Measurements from ENCODE around the gene ZYG11B. TPM values are rescaled to one million over a fixed set of nuclear protein-coding genes. Genes with fewer than 3 reads are reported as not detected.
"Not testable (repeated sequence)": the region's sequence is repeated elsewhere in the genome, so short reads cannot be mapped to it uniquely, and the experiment has no call there.

Gene ZYG11B
- polyA plus RNA-seq, 1 donor, result 13.1 TPM

DNA sequence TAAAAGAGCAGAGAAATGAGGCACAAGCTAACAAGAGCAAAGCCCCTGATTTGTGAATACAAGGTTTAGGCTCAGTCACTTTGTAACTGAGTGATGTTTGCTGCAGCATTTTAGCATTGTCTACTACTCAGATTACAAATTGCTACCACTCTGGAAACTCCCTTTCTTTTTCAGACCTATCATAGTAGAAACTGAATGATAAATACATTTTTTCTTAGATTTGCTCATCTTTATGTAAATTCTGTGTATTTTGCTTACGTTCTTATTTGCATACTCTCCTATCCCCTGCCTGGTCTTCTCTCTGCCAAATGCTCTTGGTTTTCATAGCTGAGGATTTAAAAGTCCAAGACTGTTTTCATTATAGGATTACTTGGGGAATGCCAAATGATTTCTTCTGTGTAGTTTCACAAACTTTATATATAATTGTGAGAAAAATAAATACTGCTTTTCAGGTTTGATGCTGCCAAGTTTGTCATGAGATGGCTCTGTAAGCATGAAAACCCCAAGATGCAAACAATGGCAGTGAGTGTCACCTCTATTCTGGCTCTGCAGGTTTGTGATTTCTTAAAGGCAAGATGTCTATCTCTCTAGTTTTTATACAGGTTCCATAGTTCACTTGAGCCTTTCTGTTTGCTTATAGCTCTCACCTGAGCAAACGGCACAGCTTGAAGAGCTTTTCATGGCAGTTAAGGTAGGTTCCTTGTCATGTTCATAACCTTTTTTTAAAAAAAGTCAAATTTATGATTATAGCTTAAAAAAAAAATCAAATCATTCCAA lies 141.0 kb downstream of the ZYG11B start:
- Histone ChIP-seq H3K4me1 (ENCODE audit: control insufficient read depth, insufficient read depth, low read length) (peaks cover 7% of the 10 kb centered on the region), H3K36me3 (ENCODE audit: control insufficient read depth, insufficient read depth, low read length) (no peaks in the 10 kb centered on the region), H3K27me3 (ENCODE audit: control insufficient read depth, insufficient read depth, low read length) (no peaks in the 10 kb centered on the region), H3K9me3 (ENCODE audit: control insufficient read depth, low read depth, low read length) (peaks cover 7% of the 10 kb centered on the region), H3K4me3 (ENCODE audit: low read length) (peak overlapping the region; percentile 15), H3K27ac (ENCODE audit: low read length) (peak overlapping the region; percentile 54)
- 25% methylated on average over 1 of the region's 2 CpGs for WGBS (ENCODE audit: insufficient coverage, low lambda C conversion rate)
- peak; percentile 66 to 84 for DNase-seq

GRCh38 chr1:52869727-52870126 lies 143.5 kb downstream of the ZYG11B start:
- H3K27ac ChIP-seq (ENCODE audit: low read length); H3K27me3 ChIP-seq (ENCODE audit: control insufficient read depth, insufficient read depth, low read length); H3K9me3 ChIP-seq (ENCODE audit: control insufficient read depth, low read depth, low read length); DNase-seq; H3K4me3 ChIP-seq (ENCODE audit: low read length); H3K36me3 ChIP-seq (ENCODE audit: control insufficient read depth, insufficient read depth, low read length); H3K4me1 ChIP-seq (ENCODE audit: control insufficient read depth, insufficient read depth, low read length): not testable (repeated sequence)
- no CpG with 5 or more reads among the region's 29 CpGs for WGBS (ENCODE audit: insufficient coverage, low lambda C conversion rate)

GRCh38 chr1:52876843-52877242 lies 150.6 kb downstream of the ZYG11B start:
- no peaks in the 10 kb centered on the region for H3K4me1 ChIP-seq (ENCODE audit: control insufficient read depth, insufficient read depth, low read length)
- DNase-seq, result no peak
- no peaks in the 10 kb centered on the region for H3K27me3 ChIP-seq (ENCODE audit: control insufficient read depth, insufficient read depth, low read length)
- H3K9me3 ChIP-seq (ENCODE audit: control insufficient read depth, low read depth, low read length), result no peaks in the 10 kb centered on the region
- H3K36me3 ChIP-seq (ENCODE audit: control insufficient read depth, insufficient read depth, low read length), result no peaks in the 10 kb centered on the region
- H3K4me3 ChIP-seq (ENCODE audit: low read length), result no peak overlapping the region
- 70% methylated on average over 2 of the region's 2 CpGs for WGBS (ENCODE audit: insufficient coverage, low lambda C conversion rate)
- no peak overlapping the region for H3K27ac ChIP-seq (ENCODE audit: low read length)

Other genes with a start within 250 kb of the ZYG11B start
- 68.7 TPM for gene TUT4, start 173.4 kb upstream of the ZYG11B start, polyA plus RNA-seq
- 38.6 TPM for gene GPX7, start 124.1 kb upstream of the ZYG11B start, polyA plus RNA-seq
- 0.58 TPM for gene SHISAL2A, start 93.3 kb upstream of the ZYG11B start, polyA plus RNA-seq
- gene COA7, start 28.1 kb upstream of the ZYG11B start, polyA plus RNA-seq, result 19.9 TPM
- 0.25 TPM for gene ZYG11A, start 116.3 kb downstream of the ZYG11B start, polyA plus RNA-seq
- gene ECHDC2, start 195.3 kb downstream of the ZYG11B start, polyA plus RNA-seq, result 245 TPM
- 287 TPM for gene SCP2, start 200.8 kb downstream of the ZYG11B start, polyA plus RNA-seq

All from large intestine (tissue), 3 donors.